PFSK-1 (cell line): Measurements from ENCODE around the gene SLC24A4.

ENCODE experiments used
- POLR2AphosphoS5 ChIP-seq: IDR thresholded peaks from 2 replicates; pipeline ENCODE4 v1.6.1; 2012; ENCODE audit warnings: low read depth, mild to moderate bottlenecking, control low read depth, low read length, moderate library complexity
- REST ChIP-seq, 2 experiments: IDR thresholded peaks; 2 replicates each; pipeline versions ENCODE4 v1.6.1 to v1.8.0; 2011 to 2012; ENCODE audit warnings: low read depth in 2 of 2, low read length in 2 of 2, control low read depth in 1 of 2, inconsistent platforms in 1 of 2, mild to moderate bottlenecking in 1 of 2, moderate library complexity in 1 of 2; ENCODE audit not compliant: insufficient read depth in 1 of 2
- SIN3A ChIP-seq: IDR thresholded peaks from 2 replicates; pipeline ENCODE4 v1.6.1; 2012; ENCODE audit warnings: mild to moderate bottlenecking, low read length, moderate library complexity, borderline replicate concordance; ENCODE audit not compliant: insufficient read depth
- TAF1 ChIP-seq: IDR thresholded peaks from 2 replicates; pipeline ENCODE4 v1.6.1; 2012; ENCODE audit warnings: low read length, control low read depth, borderline replicate concordance; ENCODE audit not compliant: insufficient read depth

GRCh38 chr14:92489394-92490238 lies 166.7 kb downstream of the SLC24A4 start:
- TF ChIP-seq POLR2AphosphoS5 (no peak), TAF1 (no peak), REST (IDR thresholded peaks at IDR 0.05; ENCODE audit: insufficient read depth in 1 of 2, low read depth in 2 of 2, low read length in 2 of 2) (no peak), SIN3A (no peak)
